Mesendoderm (in vitro differentiated cells): ENCODE measurements around the gene ANGPT4.

Experiments used
- DNase-seq: peaks from one replicate; pipeline ENCODE4 v3.0.0; 2013
- H2AK5ac ChIP-seq: 2 replicates; pipeline ENCODE4 v1.6.1; 2013; ENCODE audit warnings: low read length, inconsistent platforms
- H2BK120ac ChIP-seq: 2 replicates; pipeline ENCODE4 v1.6.1; 2013; ENCODE audit warnings: low read depth, mild to moderate bottlenecking, low read length, moderate library complexity, mixed read lengths
- H2BK15ac ChIP-seq: replicated peaks from 2 replicates; pipeline ENCODE4 v1.6.1; 2013; ENCODE audit warnings: low read depth, mild to moderate bottlenecking, moderate library complexity
- H2BK5ac ChIP-seq: 2 replicates; pipeline ENCODE4 v1.6.1; 2013; ENCODE audit warnings: low read length, inconsistent platforms
- H3K18ac ChIP-seq: 2 replicates; pipeline ENCODE4 v1.6.1; 2013; ENCODE audit warnings: mild to moderate bottlenecking, low read length, mixed read lengths
- H3K23ac ChIP-seq: one replicate; pipeline ENCODE4 v1.6.1; 2013; ENCODE audit warnings: low read length
- H3K27ac ChIP-seq: 2 replicates; pipeline ENCODE4 v1.5.1; 2013; ENCODE audit warnings: low read depth, mild to moderate bottlenecking, inconsistent platforms, low read length, moderate library complexity
- H3K27me3 ChIP-seq: 2 replicates; pipeline ENCODE4 v1.6.1; 2013; ENCODE audit warnings: low read length, control low read depth, mild to moderate bottlenecking, inconsistent platforms; ENCODE audit not compliant: insufficient read depth, poor library complexity
- H3K36me3 ChIP-seq: 2 replicates; pipeline ENCODE4 v1.6.1; 2013; ENCODE audit warnings: low read length, inconsistent platforms; ENCODE audit not compliant: control insufficient read depth, insufficient read depth
- H3K4ac ChIP-seq: one replicate; pipeline ENCODE4 v1.6.1; 2013; ENCODE audit warnings: low read depth, mild to moderate bottlenecking, low read length, moderate library complexity
- H3K4me1 ChIP-seq: 2 replicates; pipeline ENCODE4 v1.6.1; 2013; ENCODE audit warnings: low read depth, low read length, inconsistent platforms; ENCODE audit not compliant: control insufficient read depth
- H3K4me2 ChIP-seq: 2 replicates; pipeline ENCODE4 v1.6.1; 2013; ENCODE audit warnings: low read length
- H3K4me3 ChIP-seq: 2 replicates; pipeline ENCODE4 v1.5.1; 2013; ENCODE audit warnings: mild to moderate bottlenecking, low read length
- H3K56ac ChIP-seq: one replicate; pipeline ENCODE4 v1.6.1; 2013; ENCODE audit warnings: low read length
- H3K79me1 ChIP-seq: 2 replicates; pipeline ENCODE4 v1.6.1; 2013; ENCODE audit warnings: low read length, inconsistent platforms
- H3K79me2 ChIP-seq: 2 replicates; pipeline ENCODE4 v1.6.1; 2013; ENCODE audit warnings: mild to moderate bottlenecking, low read length; ENCODE audit not compliant: control insufficient read depth, insufficient read depth
- H3K9ac ChIP-seq: 2 replicates; pipeline ENCODE4 v1.6.1; 2013; ENCODE audit warnings: low read length, inconsistent platforms
- H4K5ac ChIP-seq: one replicate; pipeline ENCODE4 v1.6.1; 2013; ENCODE audit warnings: low read length
- H4K8ac ChIP-seq: one replicate; pipeline ENCODE4 v1.6.1; 2013; ENCODE audit warnings: low read depth, mild to moderate bottlenecking, control low read depth, low read length, moderate library complexity
- WGBS: extraction: QIAGEN DNeasy Blood & Tissue Kit; methylation state at CpG from one replicate; pipeline ENCODE4 v1.1.7; 2013; ENCODE audit warnings: low lambda C conversion rate, missing lambda C conversion rate; ENCODE audit not compliant: insufficient coverage; ENCODE audit errors: extremely low coverage; 5-methylcytosine and 5-hydroxymethylcytosine counted together

Gene ANGPT4

GRCh38 chr20:924639-925038 is 8.5 kb upstream of the ANGPT4 start:
- DNase-seq, result no peak
- H3K79me1 ChIP-seq, result no peaks in the 10 kb centered on the region

GRCh38 chr20:922781-923180 is 6.6 kb upstream of the ANGPT4 start:
- H2BK120ac ChIP-seq, result no peak overlapping the region
- no peak for DNase-seq
- no peak overlapping the region for H2BK5ac ChIP-seq
- no peaks in the 10 kb centered on the region for H3K79me2 ChIP-seq
- H2BK15ac ChIP-seq, result no peak overlapping the region
- H3K56ac ChIP-seq, result no peak overlapping the region
- no peaks in the 10 kb centered on the region for H3K36me3 ChIP-seq
- no CpG with 5 or more reads among the region's 4 CpGs for WGBS
- no peak overlapping the region for H3K4me2 ChIP-seq
- no peak overlapping the region for H3K4me3 ChIP-seq
- no peak overlapping the region for H2AK5ac ChIP-seq
- peaks cover 6% of the 10 kb centered on the region for H3K4me1 ChIP-seq
- no peak overlapping the region for H3K9ac ChIP-seq
- no peak overlapping the region for H4K5ac ChIP-seq
- no peaks in the 10 kb centered on the region for H3K79me1 ChIP-seq
- no peak overlapping the region for H3K27ac ChIP-seq
- H3K4ac ChIP-seq, result no peak overlapping the region
- H3K18ac ChIP-seq, result no peak overlapping the region
- H4K8ac ChIP-seq, result no peak overlapping the region
- no peak overlapping the region for H3K23ac ChIP-seq
- H3K27me3 ChIP-seq, result no peaks in the 10 kb centered on the region

More at GRCh38 chr20:924639-925038, 8.5 kb upstream of the ANGPT4 start:
- Histone ChIP-seq H3K23ac (no peak overlapping the region), H3K4me2 (no peak overlapping the region), H3K27ac (no peak overlapping the region), H3K36me3 (no peaks in the 10 kb centered on the region), H4K5ac (no peak overlapping the region), H2BK5ac (no peak overlapping the region), H3K9ac (no peak overlapping the region), H3K79me2 (no peaks in the 10 kb centered on the region), H2AK5ac (no peak overlapping the region), H3K4ac (no peak overlapping the region), H4K8ac (no peak overlapping the region), H3K4me3 (no peak overlapping the region), H3K56ac (no peak overlapping the region), H3K27me3 (no peaks in the 10 kb centered on the region), H3K4me1 (no peaks in the 10 kb centered on the region), H2BK15ac (no peak overlapping the region), H2BK120ac (no peak overlapping the region), H3K18ac (no peak overlapping the region)

GRCh38 chr20:921068-921467 is 4.9 kb upstream of the ANGPT4 start:
- H3K9ac ChIP-seq, result no peak overlapping the region
- no peak overlapping the region for H3K4me2 ChIP-seq
- H3K4me1 ChIP-seq, result peaks cover 15% of the 10 kb centered on the region
- H3K79me1 ChIP-seq, result no peaks in the 10 kb centered on the region
- no peak overlapping the region for H4K8ac ChIP-seq
- H3K23ac ChIP-seq, result no peak overlapping the region
- WGBS, result no CpG with 5 or more reads among the region's 5 CpGs
- H2BK5ac ChIP-seq, result no peak overlapping the region
- H3K27ac ChIP-seq, result no peak overlapping the region
- H3K79me2 ChIP-seq, result no peaks in the 10 kb centered on the region
- no peak overlapping the region for H3K18ac ChIP-seq
- H4K5ac ChIP-seq, result no peak overlapping the region
- no peak for DNase-seq
- no peaks in the 10 kb centered on the region for H3K27me3 ChIP-seq
- no peak overlapping the region for H2BK120ac ChIP-seq
- no peak overlapping the region for H3K4me3 ChIP-seq
- no peak overlapping the region for H2BK15ac ChIP-seq
- no peak overlapping the region for H3K56ac ChIP-seq
- H2AK5ac ChIP-seq, result no peak overlapping the region
- H3K4ac ChIP-seq, result no peak overlapping the region
- H3K36me3 ChIP-seq, result no peaks in the 10 kb centered on the region

- Histone ChIP-seq H2AK5ac (peak overlapping the region; percentile 14), H3K36me3 (no peaks in the 10 kb centered on the region), H2BK15ac (no peak overlapping the region), H3K4ac (no peak overlapping the region), H3K23ac (no peak overlapping the region), H3K4me1 (peaks cover 15% of the 10 kb centered on the region), H3K27ac (no peak overlapping the region), H3K56ac (no peak overlapping the region), H3K79me2 (no peaks in the 10 kb centered on the region), H3K4me3 (no peak overlapping the region), H3K27me3 (no peaks in the 10 kb centered on the region), H4K5ac (no peak overlapping the region), H3K18ac (no peak overlapping the region), H4K8ac (no peak overlapping the region), H2BK5ac (no peak overlapping the region), H3K9ac (no peak overlapping the region), H3K4me2 (no peak overlapping the region), H2BK120ac (no peak overlapping the region), H3K79me1 (no peaks in the 10 kb centered on the region)
- no CpG with 5 or more reads among the region's 4 CpGs for WGBS
- DNase-seq, result no peak
These were observed 4.2 kb upstream of the ANGPT4 start for GRCh38 chr20:920311-920710.

- Histone ChIP-seq H4K5ac (no peak overlapping the region), H3K4me3 (no peak overlapping the region), H3K79me2 (no peaks in the 10 kb centered on the region), H3K4me1 (peaks cover 15% of the 10 kb centered on the region), H2BK5ac (no peak overlapping the region), H3K4me2 (no peak overlapping the region), H3K18ac (no peak overlapping the region), H4K8ac (no peak overlapping the region), H2BK15ac (no peak overlapping the region), H3K23ac (no peak overlapping the region), H3K27ac (no peak overlapping the region), H3K56ac (peak overlapping the region; percentile 36), H2BK120ac (no peak overlapping the region), H2AK5ac (no peak overlapping the region), H3K9ac (peak overlapping the region; percentile 11), H3K4ac (no peak overlapping the region), H3K79me1 (no peaks in the 10 kb centered on the region), H3K36me3 (no peaks in the 10 kb centered on the region), H3K27me3 (no peaks in the 10 kb centered on the region)
- WGBS, result no CpG with 5 or more reads among the region's 5 CpGs
- peak; percentile 71 for DNase-seq
These were observed 3.4 kb upstream of the ANGPT4 start for GRCh38 chr20:919491-919916.

GRCh38 chr20:917416-917815 is 1.3 kb upstream of the ANGPT4 start:
- no peak overlapping the region for H3K4me3 ChIP-seq
- peak overlapping the region; percentile 9 for H3K23ac ChIP-seq
- H3K36me3 ChIP-seq, result no peaks in the 10 kb centered on the region
- peak overlapping the region; percentile 17 for H3K9ac ChIP-seq
- no peak overlapping the region for H3K4ac ChIP-seq
- H2BK120ac ChIP-seq, result no peak overlapping the region
- no peak overlapping the region for H4K8ac ChIP-seq
- no peak overlapping the region for H2AK5ac ChIP-seq
- no peak overlapping the region for H3K18ac ChIP-seq
- H3K4me2 ChIP-seq, result no peak overlapping the region
- no peak overlapping the region for H2BK15ac ChIP-seq
- no CpG with 5 or more reads among the region's 4 CpGs for WGBS
- peak overlapping the region; percentile 44 for H3K56ac ChIP-seq
- H3K27ac ChIP-seq, result peak overlapping the region; percentile 36
- H3K79me2 ChIP-seq, result no peaks in the 10 kb centered on the region
- H3K4me1 ChIP-seq, result peaks cover 15% of the 10 kb centered on the region
- no peak overlapping the region for H4K5ac ChIP-seq
- H2BK5ac ChIP-seq, result peak overlapping the region; percentile 37
- no peaks in the 10 kb centered on the region for H3K79me1 ChIP-seq
- no peak for DNase-seq
- H3K27me3 ChIP-seq, result no peaks in the 10 kb centered on the region
